ENCODE results near the gene RIMOC1. TPM values are rescaled to one million over a fixed set of nuclear protein-coding genes. Genes with fewer than 3 reads are reported as not detected.
A peak's percentile ranks its signal among the peaks of the same experiment; 100 is the strongest.

Gene RIMOC1, protein sequence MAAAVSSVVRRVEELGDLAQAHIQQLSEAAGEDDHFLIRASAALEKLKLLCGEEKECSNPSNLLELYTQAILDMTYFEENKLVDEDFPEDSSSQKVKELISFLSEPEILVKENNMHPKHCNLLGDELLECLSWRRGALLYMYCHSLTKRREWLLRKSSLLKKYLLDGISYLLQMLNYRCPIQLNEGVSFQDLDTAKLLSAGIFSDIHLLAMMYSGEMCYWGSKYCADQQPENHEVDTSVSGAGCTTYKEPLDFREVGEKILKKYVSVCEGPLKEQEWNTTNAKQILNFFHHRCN
- total RNA-seq, result 28.9 TPM
- polyA plus RNA-seq (ENCODE audit: insufficient read depth, low read depth, low replicate concordance), result 6.5 TPM
- long read RNA-seq, donor 1, full-length matches to known transcripts, result 6 of 6 reads
- long read RNA-seq, donor 1, partial matches to known transcripts, result 0 of 6 reads
- long read RNA-seq, donor 1, other reads (novel, unspliced or antisense), result 0 of 6 reads
- long read RNA-seq, donor 2, full-length matches to known transcripts, result 7 of 7 reads
- long read RNA-seq, donor 2, partial matches to known transcripts, result 0 of 7 reads
- long read RNA-seq, donor 2, other reads (novel, unspliced or antisense), result 0 of 7 reads
- long read RNA-seq, donor 3, full-length matches to known transcripts, result 7 of 7 reads
- long read RNA-seq, donor 3, partial matches to known transcripts, result 0 of 7 reads
- long read RNA-seq, donor 3, other reads (novel, unspliced or antisense), result 0 of 7 reads
- long read RNA-seq, donor 4, full-length matches to known transcripts, result 12 of 12 reads
- long read RNA-seq, donor 4, partial matches to known transcripts, result 0 of 12 reads
- long read RNA-seq, donor 4, other reads (novel, unspliced or antisense), result 0 of 12 reads
- long read RNA-seq, donor 5, result 0 reads
- long read RNA-seq, donor 6, full-length matches to known transcripts, result 4 of 4 reads
- long read RNA-seq, donor 6, partial matches to known transcripts, result 0 of 4 reads
- long read RNA-seq, donor 6, other reads (novel, unspliced or antisense), result 0 of 4 reads
- long read RNA-seq, donor 7, partial matches to known transcripts, result 1 of 3 reads
- long read RNA-seq, donor 7, other reads (novel, unspliced or antisense), result 1 of 3 reads
- long read RNA-seq, donor 8, full-length matches to known transcripts, result 6 of 16 reads
- long read RNA-seq, donor 8, partial matches to known transcripts, result 10 of 16 reads
- long read RNA-seq, donor 8, other reads (novel, unspliced or antisense), result 0 of 16 reads
- long read RNA-seq, donor 9, full-length matches to known transcripts, result 1 of 1 reads
- long read RNA-seq, donor 9, partial matches to known transcripts, result 0 of 1 reads
- long read RNA-seq, donor 9, other reads (novel, unspliced or antisense), result 0 of 1 reads
- long read RNA-seq, donor 10, full-length matches to known transcripts, result 5 of 5 reads
- long read RNA-seq, donor 10, partial matches to known transcripts, result 0 of 5 reads
- long read RNA-seq, donor 10, other reads (novel, unspliced or antisense), result 0 of 5 reads

DNA sequence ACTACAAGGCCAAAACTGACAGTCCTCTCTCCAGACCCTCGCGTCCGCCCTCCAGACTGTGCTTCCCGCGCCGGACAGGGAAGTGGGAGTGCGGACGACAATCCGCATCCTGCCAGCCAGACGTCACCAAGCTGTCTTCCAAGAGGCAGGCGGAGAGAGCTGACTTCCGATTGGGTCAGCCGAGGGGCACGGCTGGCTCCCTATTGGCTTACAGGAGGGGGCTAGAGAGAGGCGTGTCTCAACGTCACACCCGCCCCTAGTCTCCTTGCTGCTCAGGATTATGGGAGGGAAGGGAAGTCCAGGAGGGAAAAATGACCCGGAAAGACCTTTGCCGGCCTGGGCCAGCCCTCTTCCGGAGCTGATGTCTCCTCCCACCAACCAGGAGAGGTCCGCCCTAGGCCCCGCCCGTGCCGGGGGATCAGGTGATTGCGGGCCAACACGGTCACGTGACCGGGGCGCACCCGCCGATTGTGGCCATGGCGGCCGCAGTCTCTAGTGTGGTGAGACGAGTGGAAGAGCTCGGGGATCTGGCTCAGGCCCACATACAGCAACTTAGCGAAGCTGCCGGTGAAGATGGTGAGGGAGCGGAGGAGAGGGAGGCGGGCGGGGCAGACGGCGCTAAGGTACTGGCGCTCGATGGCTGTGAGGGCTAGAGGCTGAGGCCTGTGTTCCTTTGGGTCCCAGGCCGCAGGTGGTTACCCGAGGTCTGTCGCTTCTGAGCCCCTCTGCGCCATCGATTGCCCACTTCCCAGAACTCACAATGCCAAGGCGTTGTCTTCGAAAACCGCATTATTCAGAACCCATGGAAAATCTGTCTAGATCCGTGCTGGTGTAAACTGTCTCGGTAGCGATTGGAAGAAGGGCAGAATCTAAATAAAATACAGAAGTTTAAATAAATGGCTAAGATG is at the start of gene RIMOC1:
RIMOC1 (plus strand) TSS at position 453 of the 908 bp plus-strand sequence; CDS start at position 477, 24 bp downstream.
- Histone ChIP-seq H3K4me1 (ENCODE audit: control insufficient read depth in 2 of 3, insufficient read depth in 2 of 3, low read depth in 1 of 3, low read length in 3 of 3) (peaks cover 0 to 4% (median 2%) of the 10 kb centered on the region in 3 donors), H3K4me3 (ENCODE audit: low read length in 3 of 3) (peak within 1 kb of the TSS; percentile 82 to 97 (median 90)), H3K9me3 (ENCODE audit: control insufficient read depth in 2 of 3, insufficient read depth in 1 of 3, low read length in 3 of 3) (no peaks in the 10 kb centered on the region), H3K27ac (ENCODE audit: low read depth in 2 of 2, low read length in 2 of 2) (peak within 1 kb of the TSS; percentile 86 to 90), H3K36me3 (ENCODE audit: control insufficient read depth in 2 of 3, insufficient read depth in 3 of 3, low read length in 3 of 3) (peaks cover 2 to 13% (median 11%) of the 10 kb centered on the region in 3 donors), H3K27me3 (ENCODE audit: control insufficient read depth, insufficient read depth, low read length) (no peaks in the 10 kb centered on the region), H3K9ac (ENCODE audit: low read length in 3 of 3) (peak within 1 kb of the TSS; percentile 80 to 99 (median 85))
- TF ChIP-seq, protein P1, sequence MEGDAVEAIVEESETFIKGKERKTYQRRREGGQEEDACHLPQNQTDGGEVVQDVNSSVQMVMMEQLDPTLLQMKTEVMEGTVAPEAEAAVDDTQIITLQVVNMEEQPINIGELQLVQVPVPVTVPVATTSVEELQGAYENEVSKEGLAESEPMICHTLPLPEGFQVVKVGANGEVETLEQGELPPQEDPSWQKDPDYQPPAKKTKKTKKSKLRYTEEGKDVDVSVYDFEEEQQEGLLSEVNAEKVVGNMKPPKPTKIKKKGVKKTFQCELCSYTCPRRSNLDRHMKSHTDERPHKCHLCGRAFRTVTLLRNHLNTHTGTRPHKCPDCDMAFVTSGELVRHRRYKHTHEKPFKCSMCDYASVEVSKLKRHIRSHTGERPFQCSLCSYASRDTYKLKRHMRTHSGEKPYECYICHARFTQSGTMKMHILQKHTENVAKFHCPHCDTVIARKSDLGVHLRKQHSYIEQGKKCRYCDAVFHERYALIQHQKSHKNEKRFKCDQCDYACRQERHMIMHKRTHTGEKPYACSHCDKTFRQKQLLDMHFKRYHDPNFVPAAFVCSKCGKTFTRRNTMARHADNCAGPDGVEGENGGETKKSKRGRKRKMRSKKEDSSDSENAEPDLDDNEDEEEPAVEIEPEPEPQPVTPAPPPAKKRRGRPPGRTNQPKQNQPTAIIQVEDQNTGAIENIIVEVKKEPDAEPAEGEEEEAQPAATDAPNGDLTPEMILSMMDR (IDR thresholded peaks at IDR 0.05; ENCODE audit: borderline replicate concordance, extremely low read depth, insufficient read depth), result no peak
- intact Hi-C loops (cut with DNase I), result no loop called here
- FAIRE-seq (peak; percentile 99), DNase-seq (peak; percentile 99 to 100 (median 100))

DNA sequence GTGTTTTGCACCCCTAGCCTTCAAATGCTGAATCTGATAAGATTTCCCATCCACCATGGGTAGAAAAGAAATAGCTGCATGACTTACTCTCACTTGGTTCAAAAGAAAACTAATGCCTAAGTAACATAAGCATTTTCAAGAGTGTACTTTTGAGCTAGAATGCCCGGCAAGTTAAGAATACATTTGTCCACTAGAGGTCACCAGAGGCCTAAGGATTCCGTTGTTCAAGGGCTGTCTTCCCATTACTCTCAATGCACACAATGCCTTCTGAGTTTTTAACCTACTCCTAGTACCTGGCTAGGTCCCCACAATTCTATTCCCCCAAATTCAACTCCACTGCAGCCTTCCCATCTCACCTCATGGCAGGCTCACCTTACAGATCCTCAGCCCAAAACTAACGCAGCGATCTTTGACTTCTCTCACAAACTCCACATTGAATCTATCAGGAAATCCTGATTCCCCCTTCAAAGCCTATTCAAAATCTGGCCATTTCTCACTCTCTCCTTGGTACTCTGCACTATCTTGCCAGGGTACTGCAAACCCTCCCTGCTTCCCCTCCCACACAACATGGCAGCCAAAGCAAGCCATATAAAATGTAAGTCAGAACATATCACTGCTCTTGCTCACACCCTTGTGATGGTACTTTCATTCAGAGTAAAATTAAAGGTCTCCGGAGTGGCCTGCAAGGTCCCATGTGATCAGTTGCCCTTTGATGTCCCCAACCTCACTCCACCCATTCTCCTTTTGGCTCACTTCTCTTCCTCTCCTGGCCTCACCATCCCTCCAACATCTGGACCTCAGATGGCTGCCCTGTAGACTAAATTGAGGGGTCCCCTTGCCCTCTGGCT is 47.3 kb upstream of the RIMOC1 start:
- DNase-seq, result peak in 4 of 5 donors; percentile 55 to 91 (median 72)
- H3K4me3 ChIP-seq (ENCODE audit: low read length in 3 of 3), result no peak overlapping the region
- intact Hi-C loops (cut with DNase I), result no loop called here
- no peak overlapping the region for H3K9ac ChIP-seq (ENCODE audit: low read length in 3 of 3)
- H3K27ac ChIP-seq (ENCODE audit: low read depth in 2 of 2, low read length in 2 of 2), result no peak overlapping the region
- peaks cover 2 to 3% (median 3%) of the 10 kb centered on the region in 3 donors for H3K36me3 ChIP-seq (ENCODE audit: control insufficient read depth in 2 of 3, insufficient read depth in 3 of 3, low read length in 3 of 3)
- no peaks in the 10 kb centered on the region for H3K4me1 ChIP-seq (ENCODE audit: control insufficient read depth in 2 of 3, insufficient read depth in 2 of 3, low read depth in 1 of 3, low read length in 3 of 3)
- peak; percentile 35 for FAIRE-seq
- TF ChIP-seq, protein P1 (IDR thresholded peaks at IDR 0.05; ENCODE audit: borderline replicate concordance, extremely low read depth, insufficient read depth), result peak; percentile 54
- no peaks in the 10 kb centered on the region for H3K27me3 ChIP-seq (ENCODE audit: control insufficient read depth, insufficient read depth, low read length)
- H3K9me3 ChIP-seq (ENCODE audit: control insufficient read depth in 2 of 3, insufficient read depth in 1 of 3, low read length in 3 of 3), result no peaks in the 10 kb centered on the region

Data from kidney (tissue), 22 donors.